Right forelimb (tissue), 1 donor: Measurements from ENCODE around the gene VPS36.
"Not testable (repeated sequence)": the region's sequence is repeated elsewhere in the genome, so short reads cannot be mapped to it uniquely, and the experiment has no call there.

Source experiments
- DNase-seq: peaks from one replicate; pipeline ENCODE4 v3.0.0-alpha.2; 2018

Gene VPS36

GRCh38 chr13:52432456-52432855 lies 18.0 kb downstream of the VPS36 start:
- no peak for DNase-seq

- DNase-seq: no peak
Measured at GRCh38 chr13:52428295-52428694, 22.1 kb downstream of the VPS36 start.

- DNase-seq: no peak
Measured at GRCh38 chr13:52421216-52421615, 29.2 kb downstream of the VPS36 start.

- no peak for DNase-seq
Measured at GRCh38 chr13:52419080-52419479, 31.4 kb downstream of the VPS36 start.

GRCh38 chr13:52414963-52415362 lies 35.5 kb downstream of the VPS36 start:
- no peak for DNase-seq

- no peak for DNase-seq
Measured at GRCh38 chr13:52414051-52414450, 36.4 kb downstream of the VPS36 start.

GRCh38 chr13:52412128-52412527 lies 38.3 kb downstream of the VPS36 start:
- no peak for DNase-seq

- DNase-seq: no peak
Measured at GRCh38 chr13:52411629-52412028, 38.8 kb downstream of the VPS36 start.

- DNase-seq: not testable (repeated sequence)
Measured at GRCh38 chr13:52408071-52408658, 42.3 kb downstream of the VPS36 start.

- DNase-seq: not testable (repeated sequence)
Measured at GRCh38 chr13:52407436-52407835, 43.0 kb downstream of the VPS36 start.

- no peak for DNase-seq
Measured at GRCh38 chr13:52406629-52407028, 43.8 kb downstream of the VPS36 start.

GRCh38 chr13:52405767-52406494 lies 44.5 kb downstream of the VPS36 start, which contains the start of gene THSD1:
Gene THSD1 (minus strand): TSS chr13:52406172. CDS start chr13:52402600, 3,572 bp downstream.
- DNase-seq: peak; percentile 86

GRCh38 chr13:52405369-52405766 lies 45.1 kb downstream of the VPS36 start:
- DNase-seq: no peak

- DNase-seq: no peak
Measured at GRCh38 chr13:52399708-52400107, 50.7 kb downstream of the VPS36 start.

- DNase-seq: no peak
Measured at GRCh38 chr13:52399046-52399445, 51.4 kb downstream of the VPS36 start.

GRCh38 chr13:52395704-52396103 lies 54.7 kb downstream of the VPS36 start:
- DNase-seq: no peak

- DNase-seq: no peak
Measured at GRCh38 chr13:52394586-52394985, 55.8 kb downstream of the VPS36 start.

- DNase-seq: no peak
Measured at GRCh38 chr13:52393572-52394357, 56.7 kb downstream of the VPS36 start.

GRCh38 chr13:52387721-52388120 lies 62.7 kb downstream of the VPS36 start:
- no peak for DNase-seq

- no peak for DNase-seq
Measured at GRCh38 chr13:52385870-52386269, 64.6 kb downstream of the VPS36 start.

- DNase-seq: no peak
Measured at GRCh38 chr13:52383366-52383765, 67.1 kb downstream of the VPS36 start.

- no peak for DNase-seq
Measured at GRCh38 chr13:52378312-52378711, 72.1 kb downstream of the VPS36 start.

- no peak for DNase-seq
Measured at GRCh38 chr13:52377898-52378297, 72.5 kb downstream of the VPS36 start.
